Stimulated activated naive CD8-positive, alpha-beta T cell treated with anti-CD3 and anti-CD28 coated beads, Interleukin-15, Interleukin-2, amounts not matched to agents 100 U/mL and 50 U/mL, for 24 hours (primary cell): Measurements from ENCODE around the gene TRMT2A.

Experiments used
- ATAC-seq: fragments of 150-1000 bp; cut with Tn5 transposase; one replicate; pipeline ENCODE4 v1.10.0; 2021
- DNase-seq: peaks from one replicate; pipeline ENCODE4 v3.0.0; 2021

TRMT2A gene

GRCh38 chr22:20148414-20148813 lies 31.4 kb upstream of the TRMT2A start:
- no peak for ATAC-seq

GRCh38 chr22:20147237-20147988 lies 30.4 kb upstream of the TRMT2A start:
- DNase-seq, result no peak
- no peak for ATAC-seq

More at GRCh38 chr22:20148414-20148813, 31.4 kb upstream of the TRMT2A start:
- DNase-seq, result no peak

GRCh38 chr22:20146777-20147176 lies 29.8 kb upstream of the TRMT2A start:
- no peak for DNase-seq
- peak; percentile 15 for ATAC-seq

- no peak for DNase-seq
- ATAC-seq, result no peak
Observed at GRCh38 chr22:20145832-20146223, 28.8 kb upstream of the TRMT2A start.

GRCh38 chr22:20145206-20145831 lies 28.3 kb upstream of the TRMT2A start:
- ATAC-seq (no peak), DNase-seq (no peak)

GRCh38 chr22:20143883-20144665 lies 27.0 kb upstream of the TRMT2A start:
- DNase-seq, result no peak

GRCh38 chr22:20142711-20143621 lies 25.9 kb upstream of the TRMT2A start:
- ATAC-seq (no peak), DNase-seq (no peak)

More at GRCh38 chr22:20143883-20144665, 27.0 kb upstream of the TRMT2A start:
- ATAC-seq, result no peak

- DNase-seq (no peak), ATAC-seq (no peak)
Observed at GRCh38 chr22:20141186-20142077, 24.4 kb upstream of the TRMT2A start.

- ATAC-seq (no peak), DNase-seq (no peak)
Observed at GRCh38 chr22:20140521-20140964, 23.5 kb upstream of the TRMT2A start.

GRCh38 chr22:20140107-20140445 lies 23.1 kb upstream of the TRMT2A start:
- no peak for DNase-seq
- no peak for ATAC-seq

GRCh38 chr22:20139391-20140106 lies 22.5 kb upstream of the TRMT2A start:
- ATAC-seq (no peak), DNase-seq (no peak)

- ATAC-seq (no peak), DNase-seq (no peak)
Observed at GRCh38 chr22:20138868-20139267, 21.8 kb upstream of the TRMT2A start.

- ATAC-seq (no peak), DNase-seq (no peak)
Observed at GRCh38 chr22:20138417-20138738, 21.4 kb upstream of the TRMT2A start.

- no peak for ATAC-seq
Observed at GRCh38 chr22:20137671-20138416, 20.8 kb upstream of the TRMT2A start.

GRCh38 chr22:20137113-20137512 lies 20.1 kb upstream of the TRMT2A start:
- DNase-seq, result no peak
- ATAC-seq, result no peak

More at GRCh38 chr22:20137671-20138416, 20.8 kb upstream of the TRMT2A start:
- DNase-seq, result no peak

GRCh38 chr22:20136603-20136873 lies 19.5 kb upstream of the TRMT2A start:
- no peak for DNase-seq
- ATAC-seq, result no peak

- ATAC-seq, result no peak
Observed at GRCh38 chr22:20135806-20136602, 19.0 kb upstream of the TRMT2A start.

GRCh38 chr22:20135265-20135664 lies 18.2 kb upstream of the TRMT2A start:
- no peak for ATAC-seq
- DNase-seq, result no peak

More at GRCh38 chr22:20135806-20136602, 19.0 kb upstream of the TRMT2A start:
- no peak for DNase-seq
